ENCODE measurements around the gene PROC.
"Not testable (repeated sequence)": the region's sequence is repeated elsewhere in the genome, so short reads cannot be mapped to it uniquely, and the experiment has no call there.

Gene PROC

GRCh38 chr2:127394492-127394891 is 23.7 kb upstream of the PROC start:
- DNase-seq (ENCODE audit: low spot score): no peak

GRCh38 chr2:127397568-127398238 is 20.5 kb upstream of the PROC start:
- no peak for DNase-seq (ENCODE audit: low spot score)

- peak; percentile 80 for DNase-seq (ENCODE audit: low spot score)
Measured at GRCh38 chr2:127398239-127398590, 20.0 kb upstream of the PROC start.

- DNase-seq (ENCODE audit: low spot score): peak; percentile 50
Measured at GRCh38 chr2:127400533-127400896, 17.7 kb upstream of the PROC start.

GRCh38 chr2:127400897-127401756 is 17.1 kb upstream of the PROC start:
- DNase-seq (ENCODE audit: low spot score): peak; percentile 80

- no peak for DNase-seq (ENCODE audit: low spot score)
Measured at GRCh38 chr2:127401757-127402695, 16.2 kb upstream of the PROC start.

GRCh38 chr2:127403460-127403859 is 14.8 kb upstream of the PROC start:
- DNase-seq (ENCODE audit: low spot score): no peak

GRCh38 chr2:127404466-127405254 is 13.6 kb upstream of the PROC start:
- no peak for DNase-seq (ENCODE audit: low spot score)

- no peak for DNase-seq (ENCODE audit: low spot score)
Measured at GRCh38 chr2:127405255-127405610, 13.0 kb upstream of the PROC start.

GRCh38 chr2:127406454-127406853 is 11.8 kb upstream of the PROC start:
- DNase-seq (ENCODE audit: low spot score): no peak

- DNase-seq (ENCODE audit: low spot score): no peak
Measured at GRCh38 chr2:127407091-127407490, 11.1 kb upstream of the PROC start.

- no peak for DNase-seq (ENCODE audit: low spot score)
Measured at GRCh38 chr2:127407661-127408003, 10.6 kb upstream of the PROC start.

- DNase-seq (ENCODE audit: low spot score): peak; percentile 79
Measured at GRCh38 chr2:127408004-127408806, 10.0 kb upstream of the PROC start.

GRCh38 chr2:127408807-127409099 is 9.5 kb upstream of the PROC start:
- no peak for DNase-seq (ENCODE audit: low spot score)

- DNase-seq (ENCODE audit: low spot score): not testable (repeated sequence)
Measured at GRCh38 chr2:127409716-127410115, 8.5 kb upstream of the PROC start.

GRCh38 chr2:127410871-127411652 is 7.2 kb upstream of the PROC start:
- DNase-seq (ENCODE audit: low spot score): peak; percentile 16

- no peak for DNase-seq (ENCODE audit: low spot score)
Measured at GRCh38 chr2:127411653-127412369, 6.4 kb upstream of the PROC start.

- no peak for DNase-seq (ENCODE audit: low spot score)
Measured at GRCh38 chr2:127413200-127413599, 5.0 kb upstream of the PROC start.

- DNase-seq (ENCODE audit: low spot score): no peak
Measured at GRCh38 chr2:127413782-127414637, 4.2 kb upstream of the PROC start.

Data from SW480 (cell line).